HG02798 (cell line): Measurements from ENCODE around the gene OR5A1.

ENCODE experiments used
- ATAC-seq: cut with Tn5 transposase; IDR thresholded peaks from one replicate; pipeline ENCODE4 v1.9.1; 2021; ENCODE audit warnings: mild to moderate bottlenecking; ENCODE audit not compliant: unreplicated experiment, poor library complexity

OR5A1 gene

GRCh38 chr11:59473015-59473414 lies 36.7 kb downstream of the OR5A1 start, which contains the start of gene OR4D10:
Gene OR4D10 (plus strand): TSS chr11:59473315. CDS start chr11:59477430, 4,115 bp downstream.
- ATAC-seq: no peak

- ATAC-seq: no peak
Observed at GRCh38 chr11:59475176-59475575, 38.9 kb downstream of the OR5A1 start.

- no peak for ATAC-seq
Observed at GRCh38 chr11:59479906-59480305, 43.6 kb downstream of the OR5A1 start.

- no peak for ATAC-seq
Observed at GRCh38 chr11:59480359-59480758, 44.1 kb downstream of the OR5A1 start.
